GM18517 (cell line): Measurements from ENCODE around the gene AFF4.

Source experiments
- ATAC-seq: cut with Tn5 transposase; IDR thresholded peaks from one replicate; pipeline ENCODE4 v1.9.1; 2021; ENCODE audit warnings: mild to moderate bottlenecking, moderate library complexity; ENCODE audit not compliant: unreplicated experiment

The AFF4 gene

GRCh38 chr5:132889501-132889900, 73.9 kb downstream of the AFF4 start:
- ATAC-seq = no peak

- ATAC-seq = no peak
These were observed 76.2 kb downstream of the AFF4 start for GRCh38 chr5:132887283-132887682.

GRCh38 chr5:132886064-132886823, 77.2 kb downstream of the AFF4 start:
- no peak for ATAC-seq

GRCh38 chr5:132884548-132884947, 78.9 kb downstream of the AFF4 start:
- no peak for ATAC-seq

GRCh38 chr5:132883261-132883834, 80.1 kb downstream of the AFF4 start:
- peak; percentile 59 for ATAC-seq

GRCh38 chr5:132877938-132878337, 85.5 kb downstream of the AFF4 start:
- ATAC-seq = no peak

GRCh38 chr5:132877466-132877865, 86.0 kb downstream of the AFF4 start:
- no peak for ATAC-seq

GRCh38 chr5:132876020-132876759, 87.2 kb downstream of the AFF4 start:
- ATAC-seq = no peak

GRCh38 chr5:132873930-132874271, 89.5 kb downstream of the AFF4 start:
- no peak for ATAC-seq

GRCh38 chr5:132873119-132873929, 90.1 kb downstream of the AFF4 start, which contains the start of gene LEAP2:
Gene LEAP2, plus strand, starts transcription at chr5:132873668. Its CDS starts 27 bp downstream, at chr5:132873695.
- no peak for ATAC-seq

GRCh38 chr5:132872788-132873118, 90.7 kb downstream of the AFF4 start:
- ATAC-seq = no peak

GRCh38 chr5:132871459-132872284, 91.8 kb downstream of the AFF4 start:
- no peak for ATAC-seq

GRCh38 chr5:132870801-132871200, 92.6 kb downstream of the AFF4 start:
- ATAC-seq = no peak

- no peak for ATAC-seq
These were observed 94.7 kb downstream of the AFF4 start for GRCh38 chr5:132868754-132869153.

GRCh38 chr5:132867046-132867451, 96.4 kb downstream of the AFF4 start:
- no peak for ATAC-seq

GRCh38 chr5:132866342-132867045, 96.9 kb downstream of the AFF4 start, which contains the start of the genes GDF9 and UQCRQ:
Gene GDF9, minus strand, starts transcription at chr5:132866469. Its CDS starts 1,936 bp downstream, at chr5:132864533.
Gene UQCRQ, plus strand, starts transcription at chr5:132866642. Its CDS starts 240 bp downstream, at chr5:132866882.
- ATAC-seq = peak; percentile 97

GRCh38 chr5:132865668-132866341, 97.6 kb downstream of the AFF4 start:
- peak; percentile 13 for ATAC-seq

GRCh38 chr5:132860742-132861141, 102.7 kb downstream of the AFF4 start:
- ATAC-seq = no peak

GRCh38 chr5:132859889-132860437, 103.5 kb downstream of the AFF4 start:
- ATAC-seq = no peak
